ENCODE results near the gene ARL8B. TPM values are rescaled to one million over a fixed set of nuclear protein-coding genes. Genes with fewer than 3 reads are reported as not detected.
A peak's percentile ranks its signal among the peaks of the same experiment; 100 is the strongest.

The ARL8B gene
- total and polyA plus RNA-seq, 9 of the 15 experiments (the other 6 are each of a cell fraction or from before 2014, with no cell fraction given) = 28.5 to 99.4 (median 77.2) TPM

DNA sequence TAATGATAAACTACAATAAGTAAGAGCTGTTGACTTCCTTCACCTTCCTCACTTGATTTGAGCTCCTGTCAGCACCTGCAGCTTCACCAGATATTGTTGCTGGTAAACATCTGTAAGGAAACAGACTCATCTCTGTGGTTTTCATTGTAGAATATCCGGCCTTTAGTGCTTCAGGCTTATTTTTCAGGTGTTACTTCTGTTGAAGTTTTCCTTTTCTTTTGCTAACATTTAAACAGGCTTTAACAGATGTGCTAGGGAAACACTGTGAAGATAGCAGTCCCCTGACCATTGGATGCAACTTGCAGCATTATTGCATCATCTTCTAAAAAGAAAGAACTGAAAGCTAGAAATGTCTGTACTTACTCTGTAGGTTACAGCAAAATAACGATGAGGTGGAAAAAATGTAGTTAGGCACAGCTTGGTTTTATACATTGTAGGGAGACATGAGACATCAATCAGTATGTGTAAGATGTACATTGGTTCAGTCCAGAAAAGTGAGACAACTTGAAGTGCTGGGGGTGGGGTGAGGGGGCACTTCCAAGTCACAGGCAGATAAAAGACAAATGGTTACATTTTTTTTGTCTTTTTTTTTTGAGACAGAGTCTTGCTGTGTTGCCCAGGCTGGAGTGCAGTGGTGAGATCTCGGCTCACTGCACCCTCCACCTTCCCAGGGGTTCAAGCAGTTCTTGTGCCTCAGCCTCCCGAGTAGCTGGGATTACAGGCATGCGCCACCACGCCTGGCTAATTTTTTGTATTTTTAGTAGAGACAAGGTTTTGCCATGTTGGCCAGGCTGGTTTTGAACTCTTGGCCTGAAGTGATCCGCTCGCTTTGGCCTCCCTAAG lies 75.6 kb downstream of the ARL8B start (continued):
- TF ChIP-seq, protein P1, sequence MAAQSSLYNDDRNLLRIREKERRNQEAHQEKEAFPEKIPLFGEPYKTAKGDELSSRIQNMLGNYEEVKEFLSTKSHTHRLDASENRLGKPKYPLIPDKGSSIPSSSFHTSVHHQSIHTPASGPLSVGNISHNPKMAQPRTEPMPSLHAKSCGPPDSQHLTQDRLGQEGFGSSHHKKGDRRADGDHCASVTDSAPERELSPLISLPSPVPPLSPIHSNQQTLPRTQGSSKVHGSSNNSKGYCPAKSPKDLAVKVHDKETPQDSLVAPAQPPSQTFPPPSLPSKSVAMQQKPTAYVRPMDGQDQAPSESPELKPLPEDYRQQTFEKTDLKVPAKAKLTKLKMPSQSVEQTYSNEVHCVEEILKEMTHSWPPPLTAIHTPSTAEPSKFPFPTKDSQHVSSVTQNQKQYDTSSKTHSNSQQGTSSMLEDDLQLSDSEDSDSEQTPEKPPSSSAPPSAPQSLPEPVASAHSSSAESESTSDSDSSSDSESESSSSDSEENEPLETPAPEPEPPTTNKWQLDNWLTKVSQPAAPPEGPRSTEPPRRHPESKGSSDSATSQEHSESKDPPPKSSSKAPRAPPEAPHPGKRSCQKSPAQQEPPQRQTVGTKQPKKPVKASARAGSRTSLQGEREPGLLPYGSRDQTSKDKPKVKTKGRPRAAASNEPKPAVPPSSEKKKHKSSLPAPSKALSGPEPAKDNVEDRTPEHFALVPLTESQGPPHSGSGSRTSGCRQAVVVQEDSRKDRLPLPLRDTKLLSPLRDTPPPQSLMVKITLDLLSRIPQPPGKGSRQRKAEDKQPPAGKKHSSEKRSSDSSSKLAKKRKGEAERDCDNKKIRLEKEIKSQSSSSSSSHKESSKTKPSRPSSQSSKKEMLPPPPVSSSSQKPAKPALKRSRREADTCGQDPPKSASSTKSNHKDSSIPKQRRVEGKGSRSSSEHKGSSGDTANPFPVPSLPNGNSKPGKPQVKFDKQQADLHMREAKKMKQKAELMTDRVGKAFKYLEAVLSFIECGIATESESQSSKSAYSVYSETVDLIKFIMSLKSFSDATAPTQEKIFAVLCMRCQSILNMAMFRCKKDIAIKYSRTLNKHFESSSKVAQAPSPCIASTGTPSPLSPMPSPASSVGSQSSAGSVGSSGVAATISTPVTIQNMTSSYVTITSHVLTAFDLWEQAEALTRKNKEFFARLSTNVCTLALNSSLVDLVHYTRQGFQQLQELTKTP (IDR thresholded peaks at IDR 0.05; ENCODE audit: low read depth in 1 of 2, partially characterized antibody in 2 of 2) = peak; percentile 58 to 85
- TF ChIP-seq MECOM (CRISPR knock-in tag; IDR thresholded peaks at IDR 0.05) = no peak
- no peak for TF ChIP-seq PHF20 (IDR thresholded peaks at IDR 0.05; ENCODE audit: partially characterized antibody)
- 0 out of 2 replicates have a peak, but pooled peaks have one; percentile 41 for TF ChIP-seq MEF2D (tag; conservative IDR thresholded peaks at IDR 0.05; ENCODE audit: low read depth)
- peak; percentile 13 for TF ChIP-seq DIDO1 (tag; IDR thresholded peaks at IDR 0.05; ENCODE audit: low read depth)
- TF ChIP-seq, protein P2, sequence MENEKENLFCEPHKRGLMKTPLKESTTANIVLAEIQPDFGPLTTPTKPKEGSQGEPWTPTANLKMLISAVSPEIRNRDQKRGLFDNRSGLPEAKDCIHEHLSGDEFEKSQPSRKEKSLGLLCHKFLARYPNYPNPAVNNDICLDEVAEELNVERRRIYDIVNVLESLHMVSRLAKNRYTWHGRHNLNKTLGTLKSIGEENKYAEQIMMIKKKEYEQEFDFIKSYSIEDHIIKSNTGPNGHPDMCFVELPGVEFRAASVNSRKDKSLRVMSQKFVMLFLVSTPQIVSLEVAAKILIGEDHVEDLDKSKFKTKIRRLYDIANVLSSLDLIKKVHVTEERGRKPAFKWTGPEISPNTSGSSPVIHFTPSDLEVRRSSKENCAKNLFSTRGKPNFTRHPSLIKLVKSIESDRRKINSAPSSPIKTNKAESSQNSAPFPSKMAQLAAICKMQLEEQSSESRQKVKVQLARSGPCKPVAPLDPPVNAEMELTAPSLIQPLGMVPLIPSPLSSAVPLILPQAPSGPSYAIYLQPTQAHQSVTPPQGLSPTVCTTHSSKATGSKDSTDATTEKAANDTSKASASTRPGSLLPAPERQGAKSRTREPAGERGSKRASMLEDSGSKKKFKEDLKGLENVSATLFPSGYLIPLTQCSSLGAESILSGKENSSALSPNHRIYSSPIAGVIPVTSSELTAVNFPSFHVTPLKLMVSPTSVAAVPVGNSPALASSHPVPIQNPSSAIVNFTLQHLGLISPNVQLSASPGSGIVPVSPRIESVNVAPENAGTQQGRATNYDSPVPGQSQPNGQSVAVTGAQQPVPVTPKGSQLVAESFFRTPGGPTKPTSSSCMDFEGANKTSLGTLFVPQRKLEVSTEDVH (IDR thresholded peaks at IDR 0.05; ENCODE audit: low read depth, partially characterized antibody) = peak; percentile 22
- peak; percentile 59; the same call in 1 of the 2 replicates for TF ChIP-seq RHOXF2B (CRISPR knock-in tag; conservative IDR thresholded peaks at IDR 0.05)
- no peak for TF ChIP-seq HMG20A (CRISPR knock-in tag; conservative IDR thresholded peaks at IDR 0.05)
- no peak for TF ChIP-seq SIN3A (IDR thresholded peaks at IDR 0.05; ENCODE audit: borderline replicate concordance in 2 of 2, control insufficient read depth in 1 of 2, low read depth in 2 of 2, low read length in 2 of 2)
- no peak for TF ChIP-seq RBM39 (optimal IDR thresholded peaks at IDR 0.05; ENCODE audit: low read depth, low read length)
- TF ChIP-seq, protein P3, sequence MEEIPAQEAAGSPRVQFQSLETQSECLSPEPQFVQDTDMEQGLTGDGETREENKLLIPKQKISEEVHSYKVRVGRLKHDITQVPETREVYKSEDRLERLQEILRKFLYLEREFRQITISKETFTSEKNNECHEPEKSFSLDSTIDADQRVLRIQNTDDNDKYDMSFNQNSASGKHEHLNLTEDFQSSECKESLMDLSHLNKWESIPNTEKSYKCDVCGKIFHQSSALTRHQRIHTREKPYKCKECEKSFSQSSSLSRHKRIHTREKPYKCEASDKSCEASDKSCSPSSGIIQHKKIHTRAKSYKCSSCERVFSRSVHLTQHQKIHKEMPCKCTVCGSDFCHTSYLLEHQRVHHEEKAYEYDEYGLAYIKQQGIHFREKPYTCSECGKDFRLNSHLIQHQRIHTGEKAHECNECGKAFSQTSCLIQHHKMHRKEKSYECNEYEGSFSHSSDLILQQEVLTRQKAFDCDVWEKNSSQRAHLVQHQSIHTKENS (CRISPR knock-in tag; IDR thresholded peaks at IDR 0.05) = 0 out of 2 replicates have a peak, but pooled peaks have one; percentile 40
- TF ChIP-seq, protein P4, sequence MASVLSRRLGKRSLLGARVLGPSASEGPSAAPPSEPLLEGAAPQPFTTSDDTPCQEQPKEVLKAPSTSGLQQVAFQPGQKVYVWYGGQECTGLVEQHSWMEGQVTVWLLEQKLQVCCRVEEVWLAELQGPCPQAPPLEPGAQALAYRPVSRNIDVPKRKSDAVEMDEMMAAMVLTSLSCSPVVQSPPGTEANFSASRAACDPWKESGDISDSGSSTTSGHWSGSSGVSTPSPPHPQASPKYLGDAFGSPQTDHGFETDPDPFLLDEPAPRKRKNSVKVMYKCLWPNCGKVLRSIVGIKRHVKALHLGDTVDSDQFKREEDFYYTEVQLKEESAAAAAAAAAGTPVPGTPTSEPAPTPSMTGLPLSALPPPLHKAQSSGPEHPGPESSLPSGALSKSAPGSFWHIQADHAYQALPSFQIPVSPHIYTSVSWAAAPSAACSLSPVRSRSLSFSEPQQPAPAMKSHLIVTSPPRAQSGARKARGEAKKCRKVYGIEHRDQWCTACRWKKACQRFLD (CRISPR knock-in tag; IDR thresholded peaks at IDR 0.05) = peak; percentile 91
- no peak for TF ChIP-seq SAFB (IDR thresholded peaks at IDR 0.05; ENCODE audit: borderline replicate concordance, low read depth, low read length)
- TF ChIP-seq XRCC3 (IDR thresholded peaks at IDR 0.05) = no peak
- no peak for TF ChIP-seq OTX1 (CRISPR knock-in tag; IDR thresholded peaks at IDR 0.05)

Measured in K562 (cell line).